ENCODE results near the gene SSBP3. TPM values are rescaled to one million over a fixed set of nuclear protein-coding genes. Genes with fewer than 3 reads are reported as not detected.

The SSBP3 gene
- total and polyA plus RNA-seq, 2 of the 13 experiments (the other 11 are each of a cell fraction or from before 2014, with no cell fraction given): 8.5 to 17.6 TPM

DNA sequence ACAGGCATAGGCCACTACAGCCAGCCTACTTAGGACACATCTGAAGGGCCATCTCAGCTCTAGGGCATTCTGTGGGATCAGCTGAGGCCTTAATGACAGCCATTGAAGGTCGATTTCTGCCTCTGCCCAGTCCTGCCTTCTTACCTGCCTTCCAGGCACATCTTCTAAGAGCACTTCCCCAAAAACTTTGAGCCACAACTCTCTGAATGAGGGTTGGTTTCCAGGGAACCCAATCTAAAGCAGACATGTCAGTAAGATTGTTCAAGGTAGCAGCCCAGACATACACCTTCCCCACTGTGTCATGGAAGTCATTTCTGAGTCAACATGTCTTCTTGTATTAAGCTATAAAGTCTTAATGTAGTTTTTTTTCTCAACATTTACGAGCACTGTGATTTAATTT lies 18.2 kb upstream of the SSBP3 start (continued):
- TF ChIP-seq, protein P1, sequence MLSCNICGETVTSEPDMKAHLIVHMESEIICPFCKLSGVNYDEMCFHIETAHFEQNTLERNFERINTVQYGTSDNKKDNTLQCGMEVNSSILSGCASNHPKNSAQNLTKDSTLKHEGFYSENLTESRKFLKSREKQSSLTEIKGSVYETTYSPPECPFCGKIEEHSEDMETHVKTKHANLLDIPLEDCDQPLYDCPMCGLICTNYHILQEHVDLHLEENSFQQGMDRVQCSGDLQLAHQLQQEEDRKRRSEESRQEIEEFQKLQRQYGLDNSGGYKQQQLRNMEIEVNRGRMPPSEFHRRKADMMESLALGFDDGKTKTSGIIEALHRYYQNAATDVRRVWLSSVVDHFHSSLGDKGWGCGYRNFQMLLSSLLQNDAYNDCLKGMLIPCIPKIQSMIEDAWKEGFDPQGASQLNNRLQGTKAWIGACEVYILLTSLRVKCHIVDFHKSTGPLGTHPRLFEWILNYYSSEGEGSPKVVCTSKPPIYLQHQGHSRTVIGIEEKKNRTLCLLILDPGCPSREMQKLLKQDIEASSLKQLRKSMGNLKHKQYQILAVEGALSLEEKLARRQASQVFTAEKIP (CRISPR knock-in tag; IDR thresholded peaks at IDR 0.05; ENCODE audit: borderline replicate concordance): no peak
- TF ChIP-seq DNMT3B (CRISPR knock-in tag; conservative IDR thresholded peaks at IDR 0.05) (no peak), ZNF879 (CRISPR knock-in tag; IDR thresholded peaks at IDR 0.05) (no peak), MBD4 (IDR thresholded peaks at IDR 0.05; ENCODE audit: borderline replicate concordance, low read length) (no peak), GTF2F1 (IDR thresholded peaks at IDR 0.05; ENCODE audit: low read length) (no peak), ZNF749 (CRISPR knock-in tag; IDR thresholded peaks at IDR 0.05; ENCODE audit: borderline replicate concordance) (no peak), ZSCAN29 (CRISPR knock-in tag; conservative IDR thresholded peaks at IDR 0.05) (no peak), ZNF251 (CRISPR knock-in tag; IDR thresholded peaks at IDR 0.05) (no peak), ZFP36L2 (CRISPR knock-in tag; IDR thresholded peaks at IDR 0.05) (no peak), KDM1A (CRISPR knock-in tag; IDR thresholded peaks at IDR 0.05) (no peak)
- TF ChIP-seq, protein P2, sequence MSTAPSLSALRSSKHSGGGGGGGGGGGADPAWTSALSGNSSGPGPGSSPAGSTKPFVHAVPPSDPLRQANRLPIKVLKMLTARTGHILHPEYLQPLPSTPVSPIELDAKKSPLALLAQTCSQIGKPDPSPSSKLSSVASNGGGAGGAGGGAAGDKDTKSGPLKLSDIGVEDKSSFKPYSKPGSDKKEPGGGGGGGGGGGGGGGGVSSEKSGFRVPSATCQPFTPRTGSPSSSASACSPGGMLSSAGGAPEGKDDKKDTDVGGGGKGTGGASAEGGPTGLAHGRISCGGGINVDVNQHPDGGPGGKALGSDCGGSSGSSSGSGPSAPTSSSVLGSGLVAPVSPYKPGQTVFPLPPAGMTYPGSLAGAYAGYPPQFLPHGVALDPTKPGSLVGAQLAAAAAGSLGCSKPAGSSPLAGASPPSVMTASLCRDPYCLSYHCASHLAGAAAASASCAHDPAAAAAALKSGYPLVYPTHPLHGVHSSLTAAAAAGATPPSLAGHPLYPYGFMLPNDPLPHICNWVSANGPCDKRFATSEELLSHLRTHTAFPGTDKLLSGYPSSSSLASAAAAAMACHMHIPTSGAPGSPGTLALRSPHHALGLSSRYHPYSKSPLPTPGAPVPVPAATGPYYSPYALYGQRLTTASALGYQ (CRISPR knock-in tag; IDR thresholded peaks at IDR 0.05): no peak

DNA sequence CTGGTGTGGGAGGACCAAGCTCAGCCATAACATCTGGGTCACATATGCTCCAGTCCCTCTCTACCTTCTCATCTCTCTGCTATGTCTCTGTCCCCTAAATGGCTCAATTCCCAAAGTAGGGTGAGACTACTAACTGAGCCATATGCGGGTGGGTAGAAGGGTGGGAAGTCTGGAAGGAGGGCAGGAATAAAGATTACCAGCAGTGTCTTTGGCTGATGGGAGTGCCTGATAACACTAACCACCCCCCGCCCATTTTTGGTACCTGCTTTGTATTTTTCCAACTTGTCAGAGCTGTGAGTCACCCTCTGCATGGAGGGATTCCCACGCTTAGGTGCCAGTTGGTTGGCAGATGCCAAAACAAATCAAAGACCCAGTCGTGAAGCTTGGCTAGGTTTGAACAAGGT lies 14.9 kb upstream of the SSBP3 start:
- Histone ChIP-seq H3K27me3 (ENCODE audit: control insufficient read depth in 1 of 2, insufficient read depth in 2 of 2, low read length in 2 of 2) (peaks cover 1 to 15% of the 10 kb centered on the region in 2 experiments; a peak in 3 of 5 replicates), H3K9me3 (ENCODE audit: low read length) (no peaks in the 10 kb centered on the region), H2AFZ (ENCODE audit: low read length) (no peak overlapping the region), H3K36me3 (replicated peaks in 1 of 2; ENCODE audit: control insufficient read depth in 1 of 2, insufficient read depth in 2 of 2, low read length in 2 of 2) (no peaks in the 10 kb centered on the region), H3K4me2 (ENCODE audit: low read depth, low read length) (no peak overlapping the region), H4K20me1 (ENCODE audit: insufficient read depth, low read length) (no peaks in the 10 kb centered on the region), H3K27ac (ENCODE audit: extremely low read length, insufficient read depth, low read length) (no peak overlapping the region), H3K4me1 (ENCODE audit: insufficient read depth, low read length) (peaks cover 26% of the 10 kb centered on the region), H3K9ac (ENCODE audit: insufficient read depth, low read depth, low read length) (no peak overlapping the region), H3K79me2 (ENCODE audit: insufficient read depth, low read length) (no peaks in the 10 kb centered on the region), H3K4me3 (replicated peaks in 1 of 3; ENCODE audit: insufficient read depth in 1 of 3, low read depth in 2 of 3, low read length in 3 of 3) (no peak overlapping the region)
- TF ChIP-seq, protein P3, sequence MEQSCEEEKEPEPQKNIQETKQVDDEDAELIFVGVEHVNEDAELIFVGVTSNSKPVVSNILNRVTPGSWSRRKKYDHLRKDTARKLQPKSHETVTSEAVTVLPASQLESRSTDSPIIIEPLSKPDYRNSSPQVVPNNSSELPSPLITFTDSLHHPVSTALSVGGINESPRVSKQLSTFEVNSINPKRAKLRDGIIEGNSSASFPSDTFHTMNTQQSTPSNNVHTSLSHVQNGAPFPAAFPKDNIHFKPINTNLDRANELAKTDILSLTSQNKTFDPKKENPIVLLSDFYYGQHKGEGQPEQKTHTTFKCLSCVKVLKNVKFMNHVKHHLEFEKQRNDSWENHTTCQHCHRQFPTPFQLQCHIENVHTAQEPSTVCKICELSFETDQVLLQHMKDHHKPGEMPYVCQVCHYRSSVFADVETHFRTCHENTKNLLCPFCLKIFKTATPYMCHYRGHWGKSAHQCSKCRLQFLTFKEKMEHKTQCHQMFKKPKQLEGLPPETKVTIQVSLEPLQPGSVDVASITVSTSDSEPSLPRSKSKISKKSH (CRISPR knock-in tag; IDR thresholded peaks at IDR 0.05; ENCODE audit: borderline replicate concordance): no peak
- TF ChIP-seq ZNF251 (CRISPR knock-in tag; IDR thresholded peaks at IDR 0.05) (no peak), ATAD3A (CRISPR knock-in tag; IDR thresholded peaks at IDR 0.05) (no peak), SMYD3 (CRISPR knock-in tag; IDR thresholded peaks at IDR 0.05) (no peak)
- TF ChIP-seq, protein P4, sequence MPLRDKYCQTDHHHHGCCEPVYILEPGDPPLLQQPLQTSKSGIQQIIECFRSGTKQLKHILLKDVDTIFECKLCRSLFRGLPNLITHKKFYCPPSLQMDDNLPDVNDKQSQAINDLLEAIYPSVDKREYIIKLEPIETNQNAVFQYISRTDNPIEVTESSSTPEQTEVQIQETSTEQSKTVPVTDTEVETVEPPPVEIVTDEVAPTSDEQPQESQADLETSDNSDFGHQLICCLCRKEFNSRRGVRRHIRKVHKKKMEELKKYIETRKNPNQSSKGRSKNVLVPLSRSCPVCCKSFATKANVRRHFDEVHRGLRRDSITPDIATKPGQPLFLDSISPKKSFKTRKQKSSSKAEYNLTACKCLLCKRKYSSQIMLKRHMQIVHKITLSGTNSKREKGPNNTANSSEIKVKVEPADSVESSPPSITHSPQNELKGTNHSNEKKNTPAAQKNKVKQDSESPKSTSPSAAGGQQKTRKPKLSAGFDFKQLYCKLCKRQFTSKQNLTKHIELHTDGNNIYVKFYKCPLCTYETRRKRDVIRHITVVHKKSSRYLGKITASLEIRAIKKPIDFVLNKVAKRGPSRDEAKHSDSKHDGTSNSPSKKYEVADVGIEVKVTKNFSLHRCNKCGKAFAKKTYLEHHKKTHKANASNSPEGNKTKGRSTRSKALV (CRISPR knock-in tag; IDR thresholded peaks at IDR 0.05): no peak
- TF ChIP-seq, protein P5, sequence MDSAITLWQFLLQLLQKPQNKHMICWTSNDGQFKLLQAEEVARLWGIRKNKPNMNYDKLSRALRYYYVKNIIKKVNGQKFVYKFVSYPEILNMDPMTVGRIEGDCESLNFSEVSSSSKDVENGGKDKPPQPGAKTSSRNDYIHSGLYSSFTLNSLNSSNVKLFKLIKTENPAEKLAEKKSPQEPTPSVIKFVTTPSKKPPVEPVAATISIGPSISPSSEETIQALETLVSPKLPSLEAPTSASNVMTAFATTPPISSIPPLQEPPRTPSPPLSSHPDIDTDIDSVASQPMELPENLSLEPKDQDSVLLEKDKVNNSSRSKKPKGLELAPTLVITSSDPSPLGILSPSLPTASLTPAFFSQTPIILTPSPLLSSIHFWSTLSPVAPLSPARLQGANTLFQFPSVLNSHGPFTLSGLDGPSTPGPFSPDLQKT (CRISPR knock-in tag; IDR thresholded peaks at IDR 0.05; ENCODE audit: borderline replicate concordance): no peak
- ChIA-PET POLR2A (no interaction called here), CTCF (ENCODE audit: low intra/inter-chr PET ratio, low total read pairs) (no interaction called here)
- FAIRE-seq (no peak), ATAC-seq (no peak), DNase-seq (ENCODE audit: low spot score) (no peak)
- in situ Hi-C loops (cut with HindIII; ENCODE audit: extremely low pct_ligation_motif_present, low pct_unique_long_range_greater_than_20kb) (no loop called here), intact Hi-C loops (cut with micrococcal nuclease; ENCODE audit: unreplicated experiment) (no loop called here)
- WGBS (ENCODE audit: low lambda C conversion rate): 40% methylated on average over 4 of the region's 4 CpGs
- no TSS peak for BruUV-seq (replicated peaks)
